ENCODE measurements around the gene OR4N2.
"Not testable (repeated sequence)": the region's sequence is repeated elsewhere in the genome, so short reads cannot be mapped to it uniquely, and the experiment has no call there.

OR4N2 gene

GRCh38 chr14:19803470-19803869 is at the start of gene OR4N2:
Gene OR4N2, plus strand, starts transcription at chr14:19803770. Its CDS starts 23,679 bp downstream, at chr14:19827449.
- DNase-seq = not testable (repeated sequence)

- DNase-seq = no peak
These were observed 49.4 kb upstream of the OR4N2 start for GRCh38 chr14:19754172-19754571.

GRCh38 chr14:19771491-19771890 is 32.1 kb upstream of the OR4N2 start:
- DNase-seq = not testable (repeated sequence)

GRCh38 chr14:19771895-19772430 is 31.6 kb upstream of the OR4N2 start:
- no peak for DNase-seq

GRCh38 chr14:19772454-19772853 is 31.1 kb upstream of the OR4N2 start:
- not testable (repeated sequence) for DNase-seq

GRCh38 chr14:19773204-19773603 is 30.4 kb upstream of the OR4N2 start, which contains the start of gene OR4M1:
Gene OR4M1, plus strand, starts transcription at chr14:19773504. Its CDS starts 6,819 bp downstream, at chr14:19780323.
- DNase-seq = not testable (repeated sequence)

GRCh38 chr14:19775587-19775986 is 28.0 kb upstream of the OR4N2 start:
- no peak for DNase-seq

- DNase-seq = not testable (repeated sequence)
These were observed 17.7 kb upstream of the OR4N2 start for GRCh38 chr14:19785848-19786247.

GRCh38 chr14:19787318-19787717 is 16.3 kb upstream of the OR4N2 start:
- not testable (repeated sequence) for DNase-seq

- DNase-seq = not testable (repeated sequence)
These were observed 15.4 kb upstream of the OR4N2 start for GRCh38 chr14:19788150-19788549.

- not testable (repeated sequence) for DNase-seq
These were observed 7.0 kb upstream of the OR4N2 start for GRCh38 chr14:19796520-19797108.

- peak; percentile 10 for DNase-seq
These were observed 3.7 kb upstream of the OR4N2 start for GRCh38 chr14:19799880-19800279.

- DNase-seq = no peak
These were observed 3.1 kb upstream of the OR4N2 start for GRCh38 chr14:19800282-19801117.

GRCh38 chr14:19801118-19801464 is 2.5 kb upstream of the OR4N2 start:
- no peak for DNase-seq

GRCh38 chr14:19813171-19813920 is 9.8 kb downstream of the OR4N2 start:
- DNase-seq = not testable (repeated sequence)

- DNase-seq = not testable (repeated sequence)
These were observed 16.3 kb downstream of the OR4N2 start for GRCh38 chr14:19819879-19820278.

- DNase-seq = not testable (repeated sequence)
These were observed 17.4 kb downstream of the OR4N2 start for GRCh38 chr14:19821016-19821415.

GRCh38 chr14:19823178-19823577 is 19.6 kb downstream of the OR4N2 start:
- no peak for DNase-seq

GRCh38 chr14:19823765-19824164 is 20.2 kb downstream of the OR4N2 start:
- no peak for DNase-seq

GRCh38 chr14:19827626-19828244 is 24.2 kb downstream of the OR4N2 start:
- DNase-seq = not testable (repeated sequence)

GRCh38 chr14:19828314-19828713 is 24.7 kb downstream of the OR4N2 start:
- DNase-seq = no peak

GRCh38 chr14:19834203-19834848 is 30.8 kb downstream of the OR4N2 start:
- not testable (repeated sequence) for DNase-seq

Measured in right hindlimb (tissue), 1 donor.